H1 (cell line): ENCODE data around the gene NRXN3. TPM values are rescaled to one million over a fixed set of nuclear protein-coding genes. Genes with fewer than 3 reads are reported as not detected.
A peak's percentile ranks its signal among the peaks of the same experiment; 100 is the strongest.

Experiments used
- CTCF ChIA-PET: fragments of 300-600 bp; sonication (Branson Sonifier 250); formaldehyde crosslinking; loops from one replicate; lab custom pipeline; 2021; ENCODE audit not compliant: partially characterized antibody; lab: Charles Lee
- POLR2A ChIA-PET: fragments of 300-600 bp; sonication (Branson Sonifier 250); formaldehyde crosslinking; loops from one replicate; lab custom pipeline; 2021; ENCODE audit warnings: inconsistent platforms; ENCODE audit not compliant: partially characterized antibody; lab: Charles Lee
- DNase-seq, 2 experiments: peaks; one replicate each; pipeline versions ENCODE4 v3.0.0 to v3.0.0-alpha.2; 2010 to 2022; ENCODE audit warnings: low spot score in 2 of 2, low read depth in 1 of 2, mixed read lengths in 1 of 2
- FAIRE-seq: peaks from 2 replicates; lab custom pipeline; 2011; peaks lifted over from hg19 to GRCh38; lab: Jason Lieb, UNC
- H2AFZ ChIP-seq: 2 replicates; pipeline ENCODE4 v1.8.1; 2012; ENCODE audit warnings: low read length, inconsistent platforms
- H2AK5ac ChIP-seq: 2 replicates; pipeline ENCODE4 v1.6.1; 2013; ENCODE audit warnings: low read depth, low read length
- H2BK120ac ChIP-seq: replicated peaks from 2 replicates; pipeline ENCODE3; 2013; ENCODE audit warnings: low read depth, low read length, inconsistent platforms
- H2BK12ac ChIP-seq: 2 replicates; pipeline ENCODE4 v1.6.1; 2013; ENCODE audit warnings: low read depth, low read length
- H2BK15ac ChIP-seq: 2 replicates; pipeline ENCODE4 v1.6.1; 2013; ENCODE audit warnings: low read length
- H2BK20ac ChIP-seq: 2 replicates; pipeline ENCODE4 v1.6.1; 2013; ENCODE audit warnings: low read length
- H2BK5ac ChIP-seq: 2 replicates; pipeline ENCODE4 v1.6.1; 2013; ENCODE audit warnings: low read depth, low read length
- H3K14ac ChIP-seq: 2 replicates; pipeline ENCODE4 v1.6.1; 2013; ENCODE audit warnings: inconsistent platforms; ENCODE audit not compliant: insufficient read length
- H3K18ac ChIP-seq: 2 replicates; pipeline ENCODE4 v1.6.1; 2013; ENCODE audit warnings: low read length; ENCODE audit errors: extremely low read depth
- H3K23ac ChIP-seq: 2 replicates; pipeline ENCODE4 v1.6.1; 2013; ENCODE audit warnings: inconsistent platforms; ENCODE audit not compliant: insufficient read length
- H3K23me2 ChIP-seq: 2 replicates; pipeline ENCODE4 v1.6.1; 2013; ENCODE audit warnings: low read depth, low read length
- H3K27ac ChIP-seq: 2 replicates; pipeline ENCODE4 v1.6.1; 2011; ENCODE audit warnings: low read depth, low read length, inconsistent platforms
- H3K27me3 ChIP-seq, 4 experiments: replicated peaks in 1 of 4; 1 replicate in 1 of 4; 2 replicates in 3 of 4; pipeline versions ENCODE4 v1.6.1 to v1.8.1; 2011 to 2013; ENCODE audit warnings: low read length in 3 of 4, mild to moderate bottlenecking in 3 of 4, inconsistent platforms in 2 of 4, mixed read lengths in 2 of 4, moderate library complexity in 1 of 4; ENCODE audit not compliant: control insufficient read depth in 3 of 4, insufficient read depth in 3 of 4; ENCODE audit errors: extremely low read depth in 1 of 4
- H3K36me3 ChIP-seq, 4 experiments: 2 replicates each; pipeline versions ENCODE4 v1.6.1 to v1.8.1; 2011 to 2013; ENCODE audit warnings: mild to moderate bottlenecking in 4 of 4, low read length in 3 of 4, moderate library complexity in 2 of 4, control low read depth in 1 of 4, inconsistent platforms in 1 of 4; ENCODE audit not compliant: insufficient read depth in 4 of 4, control insufficient read depth in 2 of 4
- H3K4ac ChIP-seq: replicated peaks from 2 replicates; pipeline ENCODE3; 2013; ENCODE audit warnings: low read length, low read depth, mixed read lengths, inconsistent platforms; ENCODE audit not compliant: insufficient read length
- H3K4me1 ChIP-seq, 4 experiments: replicated peaks in 1 of 4; 1 replicate in 1 of 4; 2 replicates in 3 of 4; pipeline versions ENCODE4 v1.6.1 to v1.8.1; 2011 to 2013; ENCODE audit warnings: low read length in 3 of 4, inconsistent platforms in 2 of 4, mixed read lengths in 1 of 4; ENCODE audit not compliant: insufficient read depth in 4 of 4, control insufficient read depth in 3 of 4
- H3K4me2 ChIP-seq, 2 experiments: 2 replicates each; pipeline versions ENCODE4 v1.6.1 to v1.8.1; 2011 to 2013; ENCODE audit warnings: low read depth in 2 of 2, low read length in 2 of 2, control low read depth in 1 of 2, inconsistent platforms in 1 of 2, mild to moderate bottlenecking in 1 of 2; ENCODE audit not compliant: insufficient read depth in 1 of 2
- H3K4me3 ChIP-seq, 4 experiments: fragments of 200-600, 300-600 bp in 1 of 4; sonication (generic), shearing (Covaris generic), sonication (Bioruptor Twin) in 1 of 4; 2 replicates each; pipeline versions ENCODE4 v1.5.1 to v1.8.1; 2011 to 2016; ENCODE audit warnings: low read length in 4 of 4, low read depth in 3 of 4, control low read depth in 2 of 4, inconsistent platforms in 2 of 4, mild to moderate bottlenecking in 2 of 4, mixed read lengths in 1 of 4, moderate library complexity in 1 of 4; ENCODE audit not compliant: insufficient read depth in 2 of 4; ENCODE audit errors: extremely low read depth in 1 of 4
- H3K56ac ChIP-seq: replicated peaks from 2 replicates; pipeline ENCODE3; 2013; ENCODE audit warnings: low read depth, mild to moderate bottlenecking, mixed read lengths, low read length, inconsistent platforms; ENCODE audit not compliant: insufficient read length
- H3K79me1 ChIP-seq: 2 replicates; pipeline ENCODE4 v1.6.1; 2013; ENCODE audit warnings: low read depth, low read length, control low read depth
- H3K79me2 ChIP-seq, 2 experiments: 2 replicates each; pipeline versions ENCODE4 v1.6.1 to v1.8.1; 2012 to 2013; ENCODE audit warnings: low read length in 2 of 2, mild to moderate bottlenecking in 2 of 2, inconsistent platforms in 1 of 2; ENCODE audit not compliant: insufficient read depth in 2 of 2, control insufficient read depth in 1 of 2
- H3K9ac ChIP-seq, 4 experiments: replicated peaks in 1 of 4; 1 replicate in 1 of 4; 2 replicates in 3 of 4; pipeline versions ENCODE4 v1.6.1 to v1.8.1; 2011 to 2013; ENCODE audit warnings: low read depth in 3 of 4, low read length in 3 of 4, control low read depth in 2 of 4, mild to moderate bottlenecking in 2 of 4, moderate library complexity in 2 of 4, inconsistent platforms in 1 of 4; ENCODE audit errors: extremely low read depth in 1 of 4
- H3K9me3 ChIP-seq, 2 experiments: 2 replicates each; pipeline versions ENCODE4 v1.6.1 to v1.8.1; 2012 to 2013; ENCODE audit warnings: mild to moderate bottlenecking in 2 of 2, moderate library complexity in 2 of 2, control low read depth in 1 of 2, inconsistent platforms in 1 of 2, low read depth in 1 of 2, low read length in 1 of 2, mixed read lengths in 1 of 2; ENCODE audit not compliant: insufficient read depth in 2 of 2
- H4K20me1 ChIP-seq, 2 experiments: replicated peaks in 1 of 2; 2 replicates each; pipeline versions ENCODE3 to v1.8.1; 2011 to 2013; ENCODE audit warnings: inconsistent platforms in 2 of 2, low read length in 2 of 2, mild to moderate bottlenecking in 1 of 2; ENCODE audit not compliant: insufficient read depth in 2 of 2, control insufficient read depth in 1 of 2
- H4K5ac ChIP-seq: 2 replicates; pipeline ENCODE4 v1.6.1; 2013; ENCODE audit warnings: low read length, low read depth, mixed read lengths, inconsistent platforms; ENCODE audit not compliant: insufficient read length
- H4K8ac ChIP-seq: 2 replicates; pipeline ENCODE4 v1.8.0; 2013; ENCODE audit warnings: mild to moderate bottlenecking, moderate library complexity, low read length, inconsistent platforms; ENCODE audit not compliant: insufficient read depth; ENCODE audit errors: extremely low read depth
- H4K91ac ChIP-seq: replicated peaks from 2 replicates; pipeline ENCODE3; 2013; ENCODE audit warnings: low read length, mixed read lengths, inconsistent platforms; ENCODE audit not compliant: insufficient read length
- CTCF ChIP-seq, 3 experiments: IDR thresholded peaks; 1 replicate in 2 of 3; 2 replicates in 1 of 3; pipeline versions ENCODE4 v1.5.1 to v1.6.1; 2011; ENCODE audit warnings: low read length in 3 of 3, mild to moderate bottlenecking in 3 of 3, inconsistent platforms in 2 of 3, low read depth in 1 of 3, moderate library complexity in 1 of 3; ENCODE audit not compliant: insufficient read depth in 1 of 3; ENCODE audit errors: control extremely low read depth in 1 of 3
- E2F6 ChIP-seq: IDR thresholded peaks from 2 replicates; pipeline ENCODE4 v1.6.1; 2012; ENCODE audit warnings: inconsistent platforms
- MAX ChIP-seq: IDR thresholded peaks from 2 replicates; pipeline ENCODE4 v1.6.1; 2012; ENCODE audit warnings: inconsistent platforms
- RBBP5 ChIP-seq: IDR thresholded peaks from 2 replicates; pipeline ENCODE4 v1.7.1; 2012; ENCODE audit warnings: low read depth, mild to moderate bottlenecking, inconsistent platforms, low read length, moderate library complexity, borderline replicate concordance
- WGBS, 2 experiments: shearing (Covaris generic) in 1 of 2; methylation state at CpG; one replicate each; pipeline versions ENCODE4 v1.1.6 to v1.1.7; 2013 to 2015; ENCODE audit warnings: low lambda C conversion rate in 2 of 2, mixed read lengths in 2 of 2, inconsistent platforms in 1 of 2, low coverage in 1 of 2, missing lambda C conversion rate in 1 of 2; ENCODE audit not compliant: insufficient replicate concordance in 2 of 2, insufficient coverage in 1 of 2, insufficient read length in 1 of 2; ENCODE audit errors: extremely low coverage in 1 of 2, missing lambda C conversion rate in 1 of 2; 5-methylcytosine and 5-hydroxymethylcytosine counted together
- polyA plus RNA-seq, 7 experiments: library from polyadenylated mRNA; depleted of rRNA in 3 of 7; stranded (reverse) in 5 of 7; unstranded in 2 of 7; fragments of >200 nt in 5 of 7; fragments of 200-250 nt in 2 of 7; gene quantifications; 1 replicate in 5 of 7; 2 replicates in 1 of 7; 4 replicates in 1 of 7; pipeline versions ENCODE4 v1.2.1 to v1.2.3, GENCODE V29; 2011 to 2013; ENCODE audit warnings: missing spikeins in 2 of 7, mixed read lengths in 2 of 7
- total RNA-seq: library from RNA; stranded (reverse); fragmentation: NEBNext Ultra II Directional; extraction: Animal tissue kit (Norgen Biotek cat#: 25700); gene quantifications from 2 replicates; pipeline ENCODE4 v1.2.1, GENCODE V29; 2021

Gene NRXN3
- total and polyA plus RNA-seq, 2 of the 8 experiments (the other 6 are each of a cell fraction or from before 2014, with no cell fraction given) = 2.6 to 4.1 TPM

GRCh38 chr14:79342942-79343341 lies 1172.8 kb downstream of the NRXN3 start:
- DNase-seq = no peak
- Histone ChIP-seq H3K23me2 (no peaks in the 10 kb centered on the region; the same call in 1 of the 2 replicates), H3K14ac (no peak overlapping the region), H3K79me1 (no peaks in the 10 kb centered on the region), H4K5ac (no peak overlapping the region), H3K9me3 (no peaks in the 10 kb centered on the region), H3K79me2 (no peaks in the 10 kb centered on the region), H2BK12ac (peak overlapping the region; percentile 55; the same call in 1 of the 2 replicates), H4K20me1 (no peaks in the 10 kb centered on the region), H3K23ac (no peak overlapping the region), H3K4me3 (no peak overlapping the region), H3K4me2 (no peak overlapping the region; a peak in 1 of 4 replicates), H2BK120ac (no peak overlapping the region), H2BK15ac (no peak overlapping the region), H3K4ac (no peak overlapping the region), H3K18ac (no peak overlapping the region), H3K9ac (no peak overlapping the region), H3K27me3 (no peaks in the 10 kb centered on the region), H3K4me1 (peaks cover 0 to 12% (median 5%) of the 10 kb centered on the region in 4 experiments; a peak in 3 of 7 replicates), H2BK20ac (no peak overlapping the region; the same call in 1 of the 2 replicates), H3K27ac (no peak overlapping the region), H3K36me3 (no peaks in the 10 kb centered on the region), H3K56ac (no peak overlapping the region), H2BK5ac (no peak overlapping the region), H4K91ac (no peak overlapping the region), H2AK5ac (no peak overlapping the region), H4K8ac (no peak overlapping the region), H2AFZ (no peak overlapping the region)
- TF ChIP-seq RBBP5 = no peak
- no peak for TF ChIP-seq CTCF (IDR thresholded peaks at IDR 0.05; ENCODE audit: control extremely low read depth in 1 of 3, insufficient read depth in 1 of 3, low read depth in 1 of 3, low read length in 3 of 3)
- no peak for TF ChIP-seq E2F6
- no peak for TF ChIP-seq MAX
- 76% methylated on average over 5 of the region's 5 CpGs; no CpG with 5 or more reads in 1 of the 2 experiments for WGBS, 2 experiments
- POLR2A ChIA-PET = interaction anchor here (0.6 kb wide), 1 partner anchor 119 kb away, joined by 3 read pairs; no protein-coding TSS in a partner anchor
- FAIRE-seq = no peak
- CTCF ChIA-PET = no interaction called here
